NCI-H1930 (cell line): ENCODE results near the gene ATP8B3.

Experiments
- DNase-seq, 2 experiments: peaks; one replicate each; lab custom pipeline; 2025; lab: John Stamatoyannopoulos, UW

The ATP8B3 gene

GRCh38 chr19:1744133-1744665, 67.9 kb downstream of the ATP8B3 start:
- no peak for DNase-seq

- DNase-seq = no peak
Observed at GRCh38 chr19:1742989-1743696, 68.9 kb downstream of the ATP8B3 start.

- DNase-seq = no peak
Observed at GRCh38 chr19:1739960-1740629, 72.0 kb downstream of the ATP8B3 start.

GRCh38 chr19:1736927-1737326, 75.1 kb downstream of the ATP8B3 start:
- DNase-seq = no peak

GRCh38 chr19:1736280-1736679, 75.8 kb downstream of the ATP8B3 start:
- DNase-seq = no peak

GRCh38 chr19:1734321-1734966, 77.6 kb downstream of the ATP8B3 start:
- no peak for DNase-seq
